ENCODE data around the gene CDK18.

Gene CDK18

DNA sequence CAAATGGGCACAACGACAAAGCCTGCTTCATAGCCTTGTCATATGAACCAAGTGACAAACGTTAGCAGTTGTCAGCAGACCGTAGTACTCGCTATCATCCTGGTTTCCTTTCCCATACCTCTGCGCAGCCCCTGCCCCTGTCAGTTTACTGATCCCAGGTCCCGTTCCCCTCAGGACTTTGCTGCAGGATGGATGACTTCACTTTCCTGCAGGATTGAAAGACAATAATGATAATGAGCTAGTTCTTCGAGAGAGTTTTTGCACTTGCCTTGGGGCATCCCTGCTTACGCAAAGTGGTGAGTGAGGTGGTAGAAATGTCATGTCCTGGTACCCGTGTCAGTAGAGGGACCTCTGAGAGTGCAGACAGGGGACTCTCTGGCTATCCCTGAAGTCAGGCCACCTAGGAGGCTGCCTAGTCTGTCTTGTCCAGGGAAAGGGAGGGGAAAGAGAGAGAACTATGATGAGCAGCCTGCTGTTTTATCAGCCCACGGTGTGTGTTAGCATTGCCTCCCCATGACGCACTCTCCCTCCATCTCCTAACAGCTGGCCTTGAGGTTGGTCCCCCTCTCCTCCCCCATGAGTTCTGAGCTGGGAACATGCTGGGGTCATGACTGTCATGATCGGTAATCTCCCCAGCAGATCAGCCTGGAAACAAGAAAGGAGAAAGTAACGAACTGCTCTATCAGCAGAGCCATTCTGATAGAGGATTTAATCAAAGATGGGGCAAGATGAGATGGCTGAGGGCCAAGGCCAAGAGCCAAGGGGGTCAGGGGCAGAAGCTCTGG lies 73.6 kb downstream of the CDK18 start:
- POLR2A ChIA-PET = no interaction called here
- CTCF ChIA-PET = interaction anchor here (0.9 to 1.2 kb wide), 2 partner anchors 14 to 134 kb away, joined by 3 to 4 read pairs; no protein-coding TSS in a partner anchor
- no peak for DNase-seq (ENCODE audit: extremely low spot score)
- TF ChIP-seq FOXM1 (IDR thresholded peaks at IDR 0.05; ENCODE audit: borderline replicate concordance) = no peak
- TF ChIP-seq BHLHE40 (IDR thresholded peaks at IDR 0.05; ENCODE audit: borderline replicate concordance) = no peak
- no peak for TF ChIP-seq TARDBP (IDR thresholded peaks at IDR 0.05)
- no peak for TF ChIP-seq FOXK2 (IDR thresholded peaks at IDR 0.05)
- no peak for TF ChIP-seq ZNF384 (IDR thresholded peaks at IDR 0.05)
- TF ChIP-seq NFRKB (IDR thresholded peaks at IDR 0.05) = no peak
- TF ChIP-seq CTBP1 (IDR thresholded peaks at IDR 0.05; ENCODE audit: borderline replicate concordance) = no peak
- TF ChIP-seq SUZ12 (IDR thresholded peaks at IDR 0.05) = no peak
- no peak for TF ChIP-seq LEF1 (IDR thresholded peaks at IDR 0.05; ENCODE audit: borderline replicate concordance)
- TF ChIP-seq ARNT (IDR thresholded peaks at IDR 0.05) = no peak
- no peak for TF ChIP-seq ELF4 (IDR thresholded peaks at IDR 0.05)
- TF ChIP-seq SP1 (IDR thresholded peaks at IDR 0.05) = no peak
- TF ChIP-seq FOXA1 (IDR thresholded peaks at IDR 0.05) = no peak
- TF ChIP-seq HDGF (IDR thresholded peaks at IDR 0.05; ENCODE audit: borderline replicate concordance) = no peak
- TF ChIP-seq, protein P1, sequence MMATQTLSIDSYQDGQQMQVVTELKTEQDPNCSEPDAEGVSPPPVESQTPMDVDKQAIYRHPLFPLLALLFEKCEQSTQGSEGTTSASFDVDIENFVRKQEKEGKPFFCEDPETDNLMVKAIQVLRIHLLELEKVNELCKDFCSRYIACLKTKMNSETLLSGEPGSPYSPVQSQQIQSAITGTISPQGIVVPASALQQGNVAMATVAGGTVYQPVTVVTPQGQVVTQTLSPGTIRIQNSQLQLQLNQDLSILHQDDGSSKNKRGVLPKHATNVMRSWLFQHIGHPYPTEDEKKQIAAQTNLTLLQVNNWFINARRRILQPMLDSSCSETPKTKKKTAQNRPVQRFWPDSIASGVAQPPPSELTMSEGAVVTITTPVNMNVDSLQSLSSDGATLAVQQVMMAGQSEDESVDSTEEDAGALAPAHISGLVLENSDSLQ (IDR thresholded peaks at IDR 0.05) = no peak

DNA sequence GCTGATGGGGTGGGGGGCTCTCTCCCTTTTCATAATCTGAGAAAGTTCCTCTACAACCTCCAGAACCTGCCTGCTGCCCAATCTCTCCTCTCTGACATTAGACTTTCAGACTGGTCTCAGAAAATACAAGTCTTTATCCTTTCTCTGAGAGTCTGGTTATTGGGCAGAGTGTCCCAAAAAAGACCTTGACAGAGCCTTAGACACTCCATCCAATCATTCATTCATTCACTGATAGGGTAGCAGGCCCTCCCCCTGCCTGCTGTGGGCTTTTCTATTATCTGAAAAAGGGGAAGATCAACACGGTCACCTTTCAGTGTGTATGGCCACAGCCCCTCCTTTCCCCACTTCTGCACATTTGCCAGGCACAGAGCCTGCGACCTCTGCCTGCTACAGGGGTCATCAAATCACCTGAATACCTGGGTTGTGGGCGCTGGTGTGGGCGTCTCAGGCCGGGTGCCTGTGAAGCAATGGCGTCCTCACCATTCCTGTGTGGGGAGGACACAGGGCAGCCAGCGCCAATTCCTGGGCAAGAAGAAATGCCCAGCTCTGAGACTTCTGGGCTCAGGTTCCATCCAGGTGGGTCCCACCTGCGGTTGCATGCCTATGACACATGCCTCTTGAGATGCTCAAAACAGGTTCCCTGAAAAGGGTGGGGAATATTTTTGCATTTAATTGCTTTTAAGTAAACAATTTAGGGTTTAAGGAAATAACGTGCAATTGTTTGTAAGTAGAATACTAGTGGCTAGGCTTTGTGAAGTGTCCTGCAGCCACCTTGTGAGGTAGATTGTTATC lies 74.5 kb downstream of the CDK18 start:
- CTCF ChIA-PET = interaction anchor here (0.9 to 1.2 kb wide), 2 partner anchors 13 to 133 kb away, joined by 3 to 4 read pairs; no protein-coding TSS in a partner anchor
- POLR2A ChIA-PET = no interaction called here
- TF ChIP-seq TARDBP (IDR thresholded peaks at IDR 0.05) = no peak
- TF ChIP-seq SP1 (IDR thresholded peaks at IDR 0.05) = no peak
- TF ChIP-seq, protein P1 (IDR thresholded peaks at IDR 0.05) = no peak
- no peak for TF ChIP-seq NFRKB (IDR thresholded peaks at IDR 0.05)
- no peak for TF ChIP-seq FOXM1 (IDR thresholded peaks at IDR 0.05; ENCODE audit: borderline replicate concordance)
- TF ChIP-seq ELF4 (IDR thresholded peaks at IDR 0.05) = no peak
- TF ChIP-seq HDGF (IDR thresholded peaks at IDR 0.05; ENCODE audit: borderline replicate concordance) = no peak
- no peak for TF ChIP-seq SUZ12 (IDR thresholded peaks at IDR 0.05)
- no peak for TF ChIP-seq CTBP1 (IDR thresholded peaks at IDR 0.05; ENCODE audit: borderline replicate concordance)
- no peak for TF ChIP-seq ARNT (IDR thresholded peaks at IDR 0.05)
- no peak for TF ChIP-seq FOXK2 (IDR thresholded peaks at IDR 0.05)
- no peak for DNase-seq (ENCODE audit: extremely low spot score)

DNA sequence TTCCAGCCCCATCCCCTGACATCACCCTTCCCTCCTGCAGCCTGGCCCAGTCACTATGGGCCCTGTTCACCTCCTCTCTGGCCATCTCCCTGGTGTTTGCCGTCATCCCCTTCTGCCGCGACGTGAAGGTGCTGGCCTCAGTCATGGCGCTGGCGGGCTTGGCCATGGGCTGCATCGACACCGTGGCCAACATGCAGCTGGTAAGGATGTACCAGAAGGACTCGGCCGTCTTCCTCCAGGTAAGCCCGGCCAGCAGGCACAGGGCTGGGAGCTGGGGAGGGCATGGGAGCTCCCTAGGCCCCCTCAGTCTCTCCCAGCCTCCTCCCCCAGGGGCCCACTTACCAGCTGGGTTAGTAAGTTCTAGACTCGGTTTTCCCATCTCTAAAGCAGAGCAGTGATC lies 75.2 kb downstream of the CDK18 start:
- TF ChIP-seq SP1 (IDR thresholded peaks at IDR 0.05) (no peak), CTBP1 (IDR thresholded peaks at IDR 0.05; ENCODE audit: borderline replicate concordance) (no peak), NFRKB (IDR thresholded peaks at IDR 0.05) (no peak), ZNF384 (IDR thresholded peaks at IDR 0.05) (no peak), ARNT (IDR thresholded peaks at IDR 0.05) (no peak), FOXA1 (IDR thresholded peaks at IDR 0.05) (no peak), BHLHE40 (IDR thresholded peaks at IDR 0.05; ENCODE audit: borderline replicate concordance) (no peak), TARDBP (IDR thresholded peaks at IDR 0.05) (no peak), HDGF (IDR thresholded peaks at IDR 0.05; ENCODE audit: borderline replicate concordance) (no peak), LEF1 (IDR thresholded peaks at IDR 0.05; ENCODE audit: borderline replicate concordance) (no peak), L3MBTL2 (conservative IDR thresholded peaks at IDR 0.05) (no peak), FOXK2 (IDR thresholded peaks at IDR 0.05) (no peak), SUZ12 (IDR thresholded peaks at IDR 0.05) (no peak)
- TF ChIP-seq, protein P1 (IDR thresholded peaks at IDR 0.05) = no peak
- ChIA-PET POLR2A (no interaction called here), CTCF (no interaction called here)
- no peak for DNase-seq (ENCODE audit: extremely low spot score)

DNA sequence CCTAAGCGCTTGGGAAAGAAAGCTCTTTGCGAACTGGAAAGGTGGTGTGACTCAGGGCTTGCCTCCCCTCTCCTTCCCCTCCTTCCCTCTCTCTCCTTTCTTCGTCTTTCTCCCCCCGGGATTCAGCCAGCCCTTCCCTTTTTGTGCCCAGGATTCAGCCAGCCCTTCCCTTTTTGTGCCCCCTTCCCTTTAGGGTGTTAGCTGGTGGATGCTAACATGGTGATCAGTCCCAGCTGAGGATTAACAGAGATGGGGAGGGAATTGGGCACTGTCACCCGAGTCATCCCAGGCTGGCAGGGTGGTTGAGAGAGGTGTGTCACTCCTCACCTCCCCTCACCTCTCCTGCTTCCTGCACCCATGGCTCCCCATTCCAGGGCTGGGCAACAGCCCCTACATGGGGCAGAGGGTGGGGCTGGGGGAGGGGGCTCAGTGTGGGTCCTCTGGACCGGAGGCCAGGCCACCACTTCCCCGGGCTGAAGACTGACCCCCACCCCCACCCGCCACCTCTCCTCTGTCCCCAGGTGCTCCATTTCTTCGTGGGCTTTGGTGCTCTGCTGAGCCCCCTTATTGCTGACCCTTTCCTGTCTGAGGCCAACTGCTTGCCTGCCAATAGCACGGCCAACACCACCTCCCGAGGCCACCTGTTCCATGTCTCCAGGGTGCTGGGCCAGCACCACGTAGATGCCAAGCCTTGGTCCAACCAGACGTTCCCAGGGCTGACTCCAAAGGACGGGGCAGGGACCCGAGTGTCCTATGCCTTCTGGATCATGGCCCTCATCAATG lies 75.9 kb downstream of the CDK18 start:
- CTCF ChIA-PET = no interaction called here

DNA sequence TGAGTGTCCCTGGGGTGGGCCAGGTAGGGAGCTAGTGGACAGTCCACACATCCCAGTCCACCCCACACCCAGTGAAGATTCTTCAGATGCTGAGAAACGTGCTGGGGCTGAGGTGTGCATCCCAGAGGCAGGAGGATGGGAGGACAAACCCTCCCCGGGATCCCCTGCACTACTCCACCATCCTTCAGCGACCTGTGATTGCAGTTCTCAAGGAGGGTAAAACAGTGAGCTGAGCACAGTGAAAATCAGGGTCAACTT lies 76.4 kb downstream of the CDK18 start:
- CTCF ChIA-PET = no interaction called here
- POLR2A ChIA-PET = no interaction called here
- TF ChIP-seq BHLHE40 (IDR thresholded peaks at IDR 0.05; ENCODE audit: borderline replicate concordance) (no peak), TARDBP (IDR thresholded peaks at IDR 0.05) (no peak), ELF4 (IDR thresholded peaks at IDR 0.05) (no peak), FOXA1 (IDR thresholded peaks at IDR 0.05) (no peak), LEF1 (IDR thresholded peaks at IDR 0.05; ENCODE audit: borderline replicate concordance) (no peak), CTBP1 (IDR thresholded peaks at IDR 0.05; ENCODE audit: borderline replicate concordance) (no peak), FOXK2 (IDR thresholded peaks at IDR 0.05) (no peak), HDGF (IDR thresholded peaks at IDR 0.05; ENCODE audit: borderline replicate concordance) (no peak), ARNT (IDR thresholded peaks at IDR 0.05) (no peak), L3MBTL2 (conservative IDR thresholded peaks at IDR 0.05) (no peak), FOXM1 (IDR thresholded peaks at IDR 0.05; ENCODE audit: borderline replicate concordance) (no peak), SUZ12 (IDR thresholded peaks at IDR 0.05) (no peak), NFRKB (IDR thresholded peaks at IDR 0.05) (no peak), ZNF384 (IDR thresholded peaks at IDR 0.05) (no peak), SP1 (IDR thresholded peaks at IDR 0.05) (no peak)
- TF ChIP-seq, protein P1 (IDR thresholded peaks at IDR 0.05) = no peak
- DNase-seq (ENCODE audit: extremely low spot score) = no peak

More for the DNA sequence above, 75.9 kb downstream of the CDK18 start:
- TF ChIP-seq HDGF (IDR thresholded peaks at IDR 0.05; ENCODE audit: borderline replicate concordance) = no peak
- no peak for TF ChIP-seq CTBP1 (IDR thresholded peaks at IDR 0.05; ENCODE audit: borderline replicate concordance)
- TF ChIP-seq FOXK2 (IDR thresholded peaks at IDR 0.05) = no peak
- TF ChIP-seq SUZ12 (IDR thresholded peaks at IDR 0.05) = no peak
- no peak for TF ChIP-seq ELF4 (IDR thresholded peaks at IDR 0.05)
- TF ChIP-seq L3MBTL2 (conservative IDR thresholded peaks at IDR 0.05) = no peak
- TF ChIP-seq NFRKB (IDR thresholded peaks at IDR 0.05) = no peak
- no peak for DNase-seq (ENCODE audit: extremely low spot score)
- POLR2A ChIA-PET = no interaction called here
